SHP77 (cell line): ENCODE results near the gene CHN2.
A peak's percentile ranks its signal among the peaks of the same experiment; 100 is the strongest.

Experiments
- DNase-seq, 2 experiments: peaks; one replicate each; lab custom pipeline; 2025; lab: John Stamatoyannopoulos, UW

The CHN2 gene

GRCh38 chr7:29364661-29365060, 170.1 kb downstream of the CHN2 start:
- no peak for DNase-seq

DNA sequence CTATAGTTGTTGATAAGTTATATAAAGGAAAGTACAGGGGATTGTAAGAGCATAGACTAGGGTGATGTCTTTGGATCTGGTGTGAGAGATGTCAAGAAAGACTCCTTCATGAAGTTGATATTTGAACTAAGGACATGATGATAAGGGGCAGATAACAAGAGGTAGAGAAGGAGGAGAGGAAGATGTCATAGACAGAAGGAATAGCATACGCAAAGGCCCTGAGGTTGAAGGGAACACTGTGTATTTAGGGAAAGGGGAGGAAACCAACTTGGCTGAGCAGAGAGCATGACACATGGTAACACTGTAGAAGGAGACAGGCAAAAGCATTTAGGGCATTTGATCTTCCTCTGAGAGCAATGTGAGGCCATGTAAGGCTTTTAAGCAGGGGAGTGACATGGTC, 170.8 kb downstream of the CHN2 start:
- DNase-seq = no peak

- no peak for DNase-seq
These were observed 173.2 kb downstream of the CHN2 start for GRCh38 chr7:29367784-29368183.

GRCh38 chr7:29369909-29370488, 175.4 kb downstream of the CHN2 start:
- DNase-seq = no peak

DNA sequence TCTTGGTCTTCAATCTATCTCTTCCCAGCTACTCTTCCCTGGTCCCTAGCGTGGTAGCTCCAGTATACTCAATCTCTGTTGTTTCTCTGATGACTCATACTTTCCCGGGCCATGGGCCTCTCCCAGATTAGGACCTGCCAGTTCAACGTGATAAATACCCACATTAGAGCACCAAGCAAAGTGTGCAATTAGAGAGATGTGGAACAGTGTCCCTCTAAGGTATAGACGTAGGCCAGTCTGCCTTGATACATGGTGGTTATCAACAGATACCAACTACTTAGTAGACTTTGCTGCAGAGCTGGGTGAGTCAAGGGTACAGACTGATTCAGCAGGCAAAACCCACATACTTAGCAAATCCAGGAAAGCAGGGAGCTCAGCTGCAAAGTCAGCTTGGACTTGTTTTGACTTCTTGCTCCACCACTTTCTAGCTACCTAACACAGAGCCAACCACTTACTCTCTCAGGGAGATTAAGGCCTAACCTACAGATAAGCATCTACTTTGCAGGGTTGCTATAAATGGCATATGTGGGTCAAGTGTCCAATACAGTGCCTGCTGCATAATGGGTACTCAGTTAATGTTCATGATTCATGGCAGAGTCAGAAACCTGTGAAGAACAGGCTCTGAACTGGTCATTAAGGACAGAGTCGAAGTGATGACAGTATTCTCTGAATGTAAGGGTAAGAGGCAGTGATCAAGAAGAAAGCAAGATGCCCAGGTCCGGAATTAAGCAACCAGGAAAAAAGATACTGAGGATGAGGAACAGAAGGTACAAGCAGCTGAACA, 176.1 kb downstream of the CHN2 start:
- DNase-seq = peak in 1 of 2 experiments; percentile 12

- DNase-seq = no peak
These were observed 176.9 kb downstream of the CHN2 start for GRCh38 chr7:29371472-29371871.

- DNase-seq = no peak
These were observed 177.9 kb downstream of the CHN2 start for GRCh38 chr7:29372351-29373090.

GRCh38 chr7:29375641-29376562, 181.3 kb downstream of the CHN2 start:
- no peak for DNase-seq

DNA sequence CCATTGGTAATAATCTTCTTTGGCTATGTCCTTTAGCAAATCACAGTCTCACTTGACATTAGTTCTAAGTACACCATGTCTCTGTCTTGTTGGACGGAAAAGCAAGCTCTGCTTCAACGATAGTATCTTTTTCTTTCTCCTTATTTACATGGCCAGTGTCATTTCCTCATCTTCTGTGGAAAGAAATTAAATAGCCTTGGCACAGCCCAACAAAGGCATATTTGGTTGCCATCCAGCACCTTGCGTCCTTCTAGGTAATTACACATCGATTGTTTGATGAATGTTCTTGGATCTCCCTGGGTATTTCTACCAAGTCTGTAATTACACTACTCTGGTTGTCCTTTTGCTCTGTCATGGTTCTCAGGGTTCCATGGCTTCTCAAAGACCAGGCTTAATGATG, 183.1 kb downstream of the CHN2 start:
- DNase-seq = no peak

- DNase-seq = no peak
These were observed 185.0 kb downstream of the CHN2 start for GRCh38 chr7:29379551-29379950.

GRCh38 chr7:29381206-29382094, 186.9 kb downstream of the CHN2 start:
- DNase-seq = no peak

GRCh38 chr7:29384277-29384676, 189.7 kb downstream of the CHN2 start:
- no peak for DNase-seq

- no peak for DNase-seq
These were observed 190.7 kb downstream of the CHN2 start for GRCh38 chr7:29385214-29385814.

GRCh38 chr7:29386196-29386765, 191.7 kb downstream of the CHN2 start:
- DNase-seq = no peak

DNA sequence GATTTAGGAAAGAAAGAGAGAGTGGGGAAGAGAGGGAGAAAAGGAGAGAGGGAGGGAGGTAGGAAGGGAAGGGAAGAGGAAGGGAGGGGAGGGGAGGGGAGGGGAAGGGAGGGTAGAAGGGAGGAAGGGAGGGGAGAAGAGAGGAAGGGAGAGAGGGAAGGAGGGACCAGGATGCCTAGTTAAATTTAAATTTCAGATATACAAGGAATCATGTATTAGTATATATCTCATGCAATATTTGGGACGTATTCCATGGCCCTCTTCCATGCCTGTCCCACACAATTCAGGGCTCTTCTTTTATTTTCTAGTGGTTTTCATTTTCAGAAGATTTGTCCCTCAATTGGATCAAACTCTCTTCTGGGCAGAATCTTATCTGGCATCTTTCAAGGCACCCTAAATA, 196.7 kb downstream of the CHN2 start:
- no peak for DNase-seq

GRCh38 chr7:29394321-29394720, 199.7 kb downstream of the CHN2 start:
- no peak for DNase-seq

DNA sequence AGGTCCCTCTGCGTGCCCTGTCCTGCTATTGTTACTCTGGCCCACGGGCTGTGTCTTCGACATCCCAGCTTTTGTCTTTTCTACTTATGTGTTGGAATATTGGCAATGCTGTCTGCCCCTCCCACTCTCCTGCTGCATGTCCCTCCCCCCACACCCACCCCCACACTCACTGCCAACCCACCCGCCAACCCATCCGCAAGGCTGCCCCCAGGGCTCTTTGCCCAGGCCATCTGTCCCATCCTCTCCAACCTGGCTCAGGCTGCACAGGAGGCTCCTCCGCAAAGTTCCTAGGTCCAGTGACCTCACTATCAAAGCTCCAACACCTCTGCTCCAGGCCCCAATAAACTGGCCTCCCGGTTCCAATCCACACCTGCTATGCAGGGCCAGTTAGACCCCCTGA, 202.0 kb downstream of the CHN2 start:
- DNase-seq = no peak

DNA sequence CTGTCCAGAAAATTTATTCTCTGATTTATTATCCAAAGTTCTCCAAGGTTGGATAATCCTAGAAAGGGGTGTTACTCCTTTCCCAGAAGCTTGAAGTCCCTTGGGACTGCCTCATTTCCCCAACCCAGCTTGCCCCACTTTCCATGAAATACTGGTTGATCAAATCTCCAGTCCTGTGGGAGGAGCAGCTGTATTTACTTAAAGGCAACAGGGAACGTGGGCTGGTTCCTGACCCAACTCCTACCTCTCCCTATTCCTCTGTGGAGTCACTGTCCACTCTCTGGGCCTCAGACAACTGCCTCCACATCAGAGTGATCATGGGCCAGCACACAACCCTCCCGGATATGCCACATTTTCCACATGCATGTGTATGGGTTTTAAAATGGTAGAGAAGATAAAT, 202.8 kb downstream of the CHN2 start:
- peak; percentile 16 to 20 for DNase-seq

GRCh38 chr7:29398011-29398410, 203.4 kb downstream of the CHN2 start:
- DNase-seq = no peak

DNA sequence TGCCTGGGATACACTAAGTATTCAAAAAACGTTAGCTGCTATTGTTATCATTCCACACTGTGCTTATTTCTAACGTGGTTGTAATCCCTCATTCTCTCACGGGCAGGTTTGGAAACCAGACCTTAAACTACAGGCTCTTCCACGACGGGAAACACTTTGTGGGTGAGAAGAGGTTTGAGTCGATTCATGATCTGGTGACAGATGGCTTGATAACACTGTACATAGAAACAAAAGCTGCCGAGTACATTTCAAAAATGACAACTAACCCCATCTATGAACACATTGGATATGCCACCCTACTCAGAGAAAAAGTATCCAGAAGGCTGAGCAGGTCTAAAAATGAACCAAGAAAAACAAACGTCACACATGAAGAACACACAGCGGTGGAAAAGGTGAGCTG, 205.9 kb downstream of the CHN2 start:
- no peak for DNase-seq
